Suprapubic skin (tissue), 3 donors: ENCODE results near the gene SLC35E4.

Experiments
- CTCF ChIP-seq, 2 donors: fragments of 200-600 bp in 1 of 2; fragments of 450-650 bp in 1 of 2; sonication (generic) in 1 of 2; IDR thresholded peaks; one replicate each; pipeline ENCODE4 v1.5.1; 2016 to 2019; ENCODE audit warnings: antibody characterized with exemption in 2 of 2, mild to moderate bottlenecking in 1 of 2, moderate library complexity in 1 of 2
- EP300 ChIP-seq: sonication (generic); formaldehyde crosslinking; IDR thresholded peaks from one replicate; pipeline ENCODE4 v1.6.1; 2017; ENCODE audit warnings: antibody characterized with exemption

- TF ChIP-seq CTCF (IDR thresholded peaks at IDR 0.05) (no peak), EP300 (no peak)
These were observed 38.7 kb upstream of the SLC35E4 start for GRCh38 chr22:30596886-30597285.
